CD4-positive, alpha-beta T cell treated with Interleukin-15 for 1 hour (primary cell): Measurements from ENCODE around the gene MED26.

ENCODE experiments used
- DNase-seq: peaks from one replicate; pipeline ENCODE4 v3.0.0-alpha.2; 2020

MED26 gene

GRCh38 chr19:16609511-16610200, 18.3 kb downstream of the MED26 start:
- no peak for DNase-seq

DNA sequence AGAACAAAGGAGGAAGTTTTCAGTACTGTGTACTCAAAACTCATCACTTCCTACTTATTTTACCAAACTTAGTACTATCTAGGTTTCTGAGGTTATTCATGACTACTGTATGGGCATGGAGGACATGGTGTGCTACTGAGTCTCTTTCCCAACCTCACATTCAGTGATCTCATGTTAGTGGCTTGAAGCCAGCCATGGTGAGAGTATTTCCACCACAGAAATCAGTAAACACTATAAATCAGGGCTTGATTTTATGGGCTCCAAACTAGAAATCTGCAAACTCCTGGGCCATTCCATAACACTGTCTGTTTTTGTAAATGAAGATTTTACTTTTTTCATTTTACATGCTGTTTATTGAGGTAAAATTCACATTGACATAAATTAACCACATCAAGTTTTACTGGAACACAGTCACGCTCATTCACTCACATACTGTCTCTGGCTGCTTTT, 19.7 kb downstream of the MED26 start:
- DNase-seq, result no peak

DNA sequence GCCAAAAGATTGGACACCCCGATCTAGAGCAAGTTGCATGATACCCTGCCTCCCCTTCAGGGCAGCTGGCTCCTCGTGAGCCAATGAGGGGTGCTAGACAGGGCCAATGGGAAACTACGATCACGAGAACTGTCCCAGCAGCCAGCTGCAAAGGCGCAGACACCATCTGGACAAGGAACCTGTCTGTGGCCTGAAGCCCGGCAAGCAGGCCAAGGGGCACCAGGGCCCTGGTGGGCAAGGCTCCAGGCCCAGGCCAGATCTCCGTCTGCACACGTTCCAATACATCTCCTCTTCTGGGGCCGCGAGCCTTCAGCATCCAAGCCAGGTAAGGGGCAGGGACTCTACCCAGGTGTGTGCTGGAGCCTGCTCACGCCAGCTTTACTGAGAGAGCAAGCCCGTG, 20.2 kb downstream of the MED26 start:
- no peak for DNase-seq

DNA sequence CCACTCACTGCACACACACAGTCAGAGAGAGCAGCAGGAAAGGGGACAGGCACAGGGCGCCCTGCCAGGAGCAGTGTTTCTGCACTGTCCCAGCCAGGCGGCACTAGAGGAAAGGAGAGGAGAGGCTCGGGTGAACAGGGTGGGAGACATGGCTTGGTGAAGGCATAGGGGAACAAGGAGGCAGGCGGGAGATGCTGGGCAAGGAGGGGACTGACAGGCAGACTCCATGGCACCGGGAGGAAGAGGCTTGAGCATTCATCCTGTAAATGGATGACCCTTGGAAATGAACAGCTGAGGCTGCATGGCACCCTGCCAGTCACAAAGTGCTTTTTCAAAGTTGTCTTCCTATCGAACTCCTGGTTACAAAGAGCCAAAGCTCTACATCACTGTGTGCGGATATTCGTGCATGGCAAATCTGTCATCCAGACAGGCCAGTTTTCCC, 22.4 kb downstream of the MED26 start:
- DNase-seq, result no peak

DNA sequence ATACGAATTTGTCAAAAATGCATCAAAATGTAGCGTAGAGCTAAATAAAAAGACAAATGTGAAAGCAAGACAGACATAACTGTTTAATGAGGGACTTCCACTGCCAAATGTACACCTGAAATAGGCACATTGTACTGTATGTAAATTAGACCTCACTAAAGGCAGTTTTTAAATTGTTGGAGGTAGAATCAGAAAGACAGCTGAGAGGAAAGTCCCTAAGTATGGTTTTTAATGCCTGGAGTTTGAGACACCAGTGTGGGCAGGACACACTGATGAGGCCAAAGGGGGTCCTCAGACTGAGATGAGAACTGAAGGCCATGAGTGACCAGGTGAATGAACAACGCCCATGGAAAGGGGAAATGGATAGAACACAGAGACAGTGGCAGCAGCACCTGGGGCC, 22.9 kb downstream of the MED26 start:
- no peak for DNase-seq

DNA sequence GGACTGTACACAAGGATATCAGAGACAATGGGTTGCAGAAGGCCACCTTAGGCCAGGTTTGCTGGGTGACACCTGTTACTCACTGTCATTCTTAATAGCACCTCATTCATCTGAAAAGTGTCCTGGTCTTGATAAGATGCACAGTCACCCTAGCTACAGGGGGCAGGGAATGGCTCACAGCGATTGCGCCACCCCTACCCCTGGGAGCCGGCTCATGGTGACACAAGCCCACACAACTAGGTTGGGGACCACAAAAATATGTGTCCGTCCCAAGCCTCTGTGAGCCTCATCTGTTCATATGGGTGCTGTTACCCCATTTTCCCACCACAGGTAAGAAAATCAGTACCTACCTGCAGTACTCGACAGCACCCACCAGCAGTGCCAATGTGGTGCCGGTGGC, 23.4 kb downstream of the MED26 start:
- no peak for DNase-seq

- DNase-seq, result no peak
Measured at GRCh38 chr19:16603090-16603489, 24.9 kb downstream of the MED26 start.

DNA sequence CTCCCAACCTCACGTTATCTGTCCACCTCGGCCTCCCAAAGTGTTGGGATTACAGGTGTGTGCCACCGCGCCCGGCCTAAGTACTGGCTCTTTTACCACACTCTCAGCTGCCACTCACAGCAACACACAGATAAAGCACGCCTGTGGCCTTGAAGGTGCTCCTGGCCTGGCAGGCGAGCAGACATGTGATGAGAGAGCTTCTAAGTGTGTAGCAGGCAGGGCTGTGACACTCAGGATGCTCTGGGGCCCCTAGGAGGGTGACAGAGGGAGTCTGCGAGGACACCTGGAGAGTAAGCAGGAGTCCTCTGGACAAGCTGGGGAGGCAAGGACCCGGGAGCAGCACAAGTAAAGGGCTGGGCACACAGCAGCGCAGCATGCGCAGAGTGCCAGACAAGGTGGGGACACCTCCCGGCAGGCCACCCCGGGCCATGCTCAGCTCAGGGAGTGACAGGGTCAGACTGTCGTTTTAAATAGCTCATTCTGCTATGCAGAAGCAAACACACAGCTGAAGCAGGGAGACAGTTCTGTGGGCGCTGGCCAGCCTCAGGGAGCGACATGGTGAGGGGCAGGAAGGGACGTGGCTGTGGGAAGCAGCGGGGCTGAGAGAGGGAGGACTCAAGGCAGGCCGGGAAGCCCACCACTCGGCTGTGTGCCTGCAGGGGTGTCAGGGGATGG, 26.5 kb downstream of the MED26 start:
- DNase-seq, result no peak

DNA sequence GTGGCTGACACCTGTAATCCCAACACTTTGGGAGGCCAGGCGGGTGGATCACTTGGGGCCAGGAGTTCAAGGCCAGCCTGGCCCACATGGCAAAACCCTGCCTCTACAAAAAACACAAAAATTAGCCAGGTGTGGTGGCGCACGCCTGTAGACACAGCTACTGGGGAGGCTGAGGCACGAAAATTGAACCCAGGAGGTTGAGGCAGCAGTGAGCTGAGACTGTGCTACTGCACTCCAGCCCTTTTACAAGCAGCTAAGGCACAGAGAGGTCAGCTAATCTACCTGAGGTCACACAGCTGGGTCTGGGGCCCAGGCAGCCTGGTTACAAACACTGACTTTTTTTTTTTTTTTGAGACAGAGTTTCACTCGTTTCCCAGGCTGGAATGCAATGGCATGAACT, 27.2 kb downstream of the MED26 start:
- DNase-seq, result no peak

DNA sequence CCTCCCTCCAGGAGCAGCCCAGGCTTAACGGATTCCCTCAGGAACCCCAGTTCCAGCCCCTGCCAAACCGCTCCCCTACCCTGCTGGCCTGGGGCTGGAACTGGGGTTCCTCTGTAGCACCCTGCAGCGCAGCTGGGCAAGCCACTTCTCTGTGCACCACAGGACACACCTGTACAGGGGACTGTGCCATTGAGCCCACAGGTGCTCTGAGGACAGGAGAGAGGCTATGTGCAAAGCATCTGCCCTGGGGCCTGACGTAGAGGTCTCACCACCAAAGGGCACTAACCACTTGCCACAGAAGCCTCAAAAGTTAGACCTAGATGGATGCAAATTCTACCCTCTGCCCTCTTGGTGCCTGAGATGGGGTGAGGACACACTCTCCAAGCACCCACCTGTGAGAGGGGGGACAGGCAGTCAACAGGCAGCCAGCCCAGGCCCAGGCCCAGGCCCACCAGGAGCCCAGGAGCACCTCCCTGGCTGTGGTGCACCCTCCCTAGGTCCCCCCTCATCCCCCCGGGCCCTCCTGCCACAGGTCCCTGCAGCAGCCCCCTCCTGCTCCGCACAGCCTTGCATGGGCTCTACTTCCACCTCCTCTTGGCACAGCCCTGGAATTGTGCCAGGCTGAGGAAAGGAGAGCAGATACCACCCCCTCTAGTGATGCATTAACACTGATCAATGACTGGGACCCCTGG, 28.2 kb downstream of the MED26 start:
- DNase-seq, result no peak

DNA sequence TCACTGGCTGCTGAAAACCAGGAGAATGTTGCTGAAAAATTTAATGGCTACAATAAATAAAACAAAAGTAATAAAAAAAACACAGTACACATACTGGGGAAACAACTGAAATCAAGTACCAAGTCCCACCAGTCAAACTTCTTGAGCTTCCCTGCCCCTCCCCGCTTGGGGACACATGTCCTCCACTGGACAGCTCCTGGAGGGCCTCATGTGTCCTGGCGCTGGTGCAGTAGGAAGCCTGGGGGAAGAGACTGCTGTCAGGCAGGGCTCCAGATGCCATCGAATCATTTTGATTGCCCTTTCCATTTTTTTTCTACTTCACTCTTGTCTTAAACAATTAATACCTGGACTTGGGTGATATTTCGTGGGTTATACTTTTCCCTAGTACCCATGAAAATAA, 29.2 kb downstream of the MED26 start:
- DNase-seq, result no peak

- no peak for DNase-seq
Measured at GRCh38 chr19:16596399-16596798, 31.6 kb downstream of the MED26 start.

GRCh38 chr19:16595097-16595496, 32.9 kb downstream of the MED26 start:
- DNase-seq, result no peak

DNA sequence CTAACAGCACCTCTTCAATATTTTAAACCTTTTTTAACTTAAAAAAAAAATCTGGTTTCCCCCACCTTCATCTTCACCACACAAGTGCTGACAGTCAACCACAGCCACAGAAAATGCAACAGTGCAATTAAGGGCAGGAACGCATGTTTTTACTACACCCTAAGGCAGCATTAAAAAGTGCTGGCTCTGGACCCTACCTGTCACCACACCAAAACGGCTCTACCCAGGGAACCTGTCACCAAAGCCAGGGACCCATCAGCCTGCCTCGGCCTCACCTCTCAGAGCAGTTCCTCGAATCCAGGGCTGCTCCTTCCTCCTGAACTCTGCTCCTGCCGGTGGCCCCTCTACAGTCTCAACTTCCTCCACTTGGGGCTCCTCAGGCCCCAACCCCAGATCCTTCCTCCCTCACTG, 33.3 kb downstream of the MED26 start:
- no peak for DNase-seq

DNA sequence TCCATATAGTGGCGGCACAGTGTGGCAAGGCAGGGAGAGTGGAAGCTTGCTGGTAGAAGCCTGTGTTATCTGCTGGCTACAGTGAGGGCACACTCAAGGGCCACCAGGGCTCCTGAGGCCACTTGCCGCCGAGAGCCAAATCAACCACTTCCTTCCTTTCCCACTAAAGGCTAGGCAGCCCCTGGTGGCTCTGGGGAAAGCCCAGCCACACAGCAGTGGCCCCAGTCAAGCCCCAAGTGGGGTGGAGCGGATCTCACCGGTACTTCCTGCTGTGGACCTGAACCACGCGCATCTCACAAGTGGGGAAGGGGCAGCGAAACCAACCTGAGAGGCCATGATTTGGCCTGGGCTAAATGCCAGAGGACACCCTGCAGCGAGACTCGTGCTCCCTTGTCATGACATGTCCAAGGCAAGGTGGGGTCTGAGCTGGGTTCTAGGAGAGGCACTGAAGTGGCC, 33.8 kb downstream of the MED26 start:
- peak; percentile 76 for DNase-seq

DNA sequence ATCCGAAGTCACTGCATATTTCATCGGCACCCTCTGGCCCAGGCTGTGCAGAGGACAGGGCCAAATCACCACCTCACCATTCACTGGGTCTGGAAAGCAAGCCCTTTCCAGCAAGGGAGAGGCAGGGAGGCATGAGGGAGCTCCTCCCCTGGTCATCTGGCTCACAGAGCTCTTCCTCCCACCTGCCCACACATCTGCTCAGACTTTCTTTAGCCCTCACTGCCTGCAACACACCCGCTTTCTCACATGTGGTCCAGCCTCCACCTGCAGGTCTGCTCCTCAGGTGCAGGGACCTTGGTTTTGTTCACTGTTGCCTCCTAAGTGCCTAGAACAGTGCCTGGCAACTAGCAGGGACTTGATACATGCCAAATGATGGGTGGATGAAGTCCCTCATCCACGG, 34.8 kb downstream of the MED26 start:
- no peak for DNase-seq

DNA sequence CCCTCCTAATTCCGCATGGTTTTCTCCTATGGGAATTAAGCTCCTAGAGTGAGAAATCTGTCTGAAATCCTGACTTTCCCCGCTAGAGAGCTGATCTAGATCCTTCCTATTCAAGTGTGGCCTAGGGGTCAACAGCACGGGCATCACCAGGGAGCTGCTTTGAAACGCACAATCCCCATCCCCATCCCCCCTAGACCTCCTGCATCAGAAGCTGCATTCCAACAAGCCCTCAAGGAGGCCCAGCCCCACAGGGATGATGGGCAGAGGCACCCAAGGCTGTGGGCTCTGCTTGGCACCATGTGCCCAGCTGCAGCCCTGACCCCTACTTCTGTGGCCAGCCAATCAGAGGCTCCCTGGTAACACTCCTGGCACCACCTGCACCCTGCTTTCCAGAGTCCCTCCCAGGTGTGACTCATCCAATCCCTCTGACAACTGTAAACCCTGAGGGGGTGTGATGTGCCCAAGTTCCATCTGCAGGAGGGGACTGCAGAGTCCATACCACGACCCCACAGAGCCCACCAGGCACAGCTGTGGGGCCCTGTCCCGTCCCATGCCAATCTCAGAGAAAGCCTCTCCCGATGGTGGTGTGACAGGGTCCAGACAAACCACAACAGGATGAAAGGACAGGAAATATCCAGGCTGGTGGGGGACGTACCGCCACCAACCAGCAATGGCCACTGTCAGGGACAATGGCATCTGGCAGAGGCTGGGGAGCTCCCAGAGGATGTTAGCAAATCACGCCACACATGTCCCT, 36.0 kb downstream of the MED26 start:
- DNase-seq, result no peak

DNA sequence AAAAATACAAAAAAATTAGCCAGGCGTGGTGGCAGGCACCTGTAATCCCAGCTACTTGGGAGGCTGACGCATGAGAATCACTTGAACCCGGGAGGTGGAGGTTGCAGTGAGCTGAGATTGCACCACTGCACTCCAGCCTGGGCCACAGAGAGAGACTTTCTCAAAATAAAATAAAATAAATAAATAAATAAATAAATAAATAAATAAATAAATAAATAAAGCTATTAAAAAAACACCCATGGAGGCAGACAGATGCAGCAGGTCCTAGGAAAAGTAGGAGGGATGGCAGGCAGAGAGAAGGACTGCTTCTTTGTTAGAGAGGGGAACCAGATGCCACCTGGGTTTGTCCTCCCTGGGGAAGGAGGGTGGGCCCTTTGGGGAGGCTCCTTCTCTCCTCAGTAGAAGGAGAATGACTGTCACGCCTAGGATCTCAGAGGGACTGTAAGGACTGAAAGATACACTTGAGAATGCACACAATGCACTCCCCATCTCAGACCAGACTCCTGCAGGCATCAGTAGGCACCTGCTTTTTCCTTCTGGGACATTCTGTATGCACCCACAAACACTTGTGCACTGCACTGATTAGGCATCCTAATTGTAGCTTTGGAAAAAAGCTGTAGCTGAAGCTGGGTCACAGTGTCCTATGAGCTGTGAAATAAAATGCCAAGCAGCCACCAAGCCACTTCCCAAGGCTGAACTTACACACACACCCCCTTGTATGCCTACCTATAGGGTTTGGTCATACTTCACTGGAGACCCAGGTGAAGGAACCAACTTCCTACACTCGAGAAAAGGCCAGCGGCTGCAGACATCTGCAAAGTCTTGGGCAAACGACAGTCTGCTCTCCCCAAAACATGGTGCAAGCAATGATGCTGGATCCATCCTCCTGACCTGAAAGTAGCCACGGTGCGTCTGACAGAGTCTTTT, 36.9 kb downstream of the MED26 start:
- no peak for DNase-seq

- no peak for DNase-seq
Measured at GRCh38 chr19:16589917-16590316, 38.1 kb downstream of the MED26 start.

DNA sequence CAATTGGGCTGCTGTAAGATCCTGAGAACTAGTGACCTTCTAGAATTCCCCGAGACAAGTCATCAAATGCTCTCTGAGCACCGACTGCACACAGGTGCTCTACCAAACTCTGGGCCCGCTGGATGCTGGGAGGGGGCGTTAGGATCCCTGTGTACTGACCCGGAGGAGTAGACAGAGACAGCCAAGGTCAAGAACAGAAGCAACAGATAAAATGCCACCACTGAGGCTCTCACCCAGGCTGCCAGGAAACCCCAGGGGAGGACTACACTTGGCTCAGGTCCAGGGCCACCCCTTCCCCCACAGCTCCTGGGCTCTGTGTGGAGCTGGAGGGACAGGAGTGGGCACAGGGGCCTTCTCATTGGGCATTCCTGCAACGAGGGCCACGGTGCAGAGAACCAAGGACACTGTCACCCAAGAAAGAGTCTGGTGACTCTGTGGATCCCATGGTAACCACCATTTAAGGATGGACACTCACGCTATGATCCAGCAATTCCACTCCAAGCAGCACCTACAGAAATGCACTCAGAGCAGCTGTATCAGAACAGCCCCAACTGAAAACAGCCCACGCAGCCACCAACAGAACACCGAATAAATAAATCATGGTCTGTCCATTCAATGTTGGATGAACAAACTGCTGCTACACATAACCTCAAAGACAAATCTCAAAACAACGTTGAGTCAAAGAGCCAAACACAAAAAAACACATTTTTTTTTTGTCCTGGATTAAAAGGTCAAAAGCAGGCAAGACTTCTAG, 39.0 kb downstream of the MED26 start:
- no peak for DNase-seq
